HG03066 (cell line): ENCODE measurements around the gene BRSK1.

Experiments
- ATAC-seq: cut with Tn5 transposase; IDR thresholded peaks from one replicate; pipeline ENCODE4 v1.9.1; 2021; ENCODE audit warnings: low read depth; ENCODE audit not compliant: unreplicated experiment

The BRSK1 gene

DNA sequence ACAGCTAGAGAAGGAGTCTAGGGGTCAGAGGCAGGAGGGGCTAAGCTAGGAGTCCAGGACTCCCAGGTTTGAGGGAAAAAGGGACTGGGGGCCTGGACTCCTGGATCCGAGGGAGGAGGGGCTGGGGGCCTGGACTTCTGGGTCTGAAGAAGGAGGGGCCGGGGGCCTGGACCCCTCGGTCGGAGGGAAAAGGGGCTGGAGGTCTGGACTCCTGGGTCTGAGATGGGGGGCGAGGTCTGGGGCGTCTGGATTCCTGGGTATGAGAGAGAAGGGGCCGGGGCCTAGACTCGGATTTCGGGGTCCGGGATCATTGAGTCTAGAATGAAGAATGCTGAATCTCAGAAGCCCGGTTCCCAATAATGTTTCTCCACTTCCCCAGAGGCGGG lies 18.5 kb downstream of the BRSK1 start:
- no peak for ATAC-seq

DNA sequence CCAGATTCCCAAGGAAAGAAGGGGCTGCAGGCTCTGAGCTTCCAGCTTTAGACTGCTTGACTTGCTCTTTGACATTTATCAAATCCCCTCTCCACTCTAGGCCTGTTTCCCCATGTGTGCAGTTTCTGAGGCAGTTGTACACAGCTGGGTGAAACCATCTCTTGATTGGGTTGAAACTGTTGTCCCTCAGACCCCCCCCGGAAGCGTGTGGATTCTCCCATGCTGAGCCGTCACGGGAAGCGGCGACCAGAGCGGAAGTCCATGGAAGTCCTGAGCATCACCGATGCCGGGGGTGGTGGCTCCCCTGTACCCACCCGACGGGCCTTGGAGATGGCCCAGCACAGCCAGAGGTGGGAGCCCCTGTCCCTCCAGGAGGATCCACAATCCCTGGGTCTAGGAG lies 19.7 kb downstream of the BRSK1 start:
- no peak for ATAC-seq

DNA sequence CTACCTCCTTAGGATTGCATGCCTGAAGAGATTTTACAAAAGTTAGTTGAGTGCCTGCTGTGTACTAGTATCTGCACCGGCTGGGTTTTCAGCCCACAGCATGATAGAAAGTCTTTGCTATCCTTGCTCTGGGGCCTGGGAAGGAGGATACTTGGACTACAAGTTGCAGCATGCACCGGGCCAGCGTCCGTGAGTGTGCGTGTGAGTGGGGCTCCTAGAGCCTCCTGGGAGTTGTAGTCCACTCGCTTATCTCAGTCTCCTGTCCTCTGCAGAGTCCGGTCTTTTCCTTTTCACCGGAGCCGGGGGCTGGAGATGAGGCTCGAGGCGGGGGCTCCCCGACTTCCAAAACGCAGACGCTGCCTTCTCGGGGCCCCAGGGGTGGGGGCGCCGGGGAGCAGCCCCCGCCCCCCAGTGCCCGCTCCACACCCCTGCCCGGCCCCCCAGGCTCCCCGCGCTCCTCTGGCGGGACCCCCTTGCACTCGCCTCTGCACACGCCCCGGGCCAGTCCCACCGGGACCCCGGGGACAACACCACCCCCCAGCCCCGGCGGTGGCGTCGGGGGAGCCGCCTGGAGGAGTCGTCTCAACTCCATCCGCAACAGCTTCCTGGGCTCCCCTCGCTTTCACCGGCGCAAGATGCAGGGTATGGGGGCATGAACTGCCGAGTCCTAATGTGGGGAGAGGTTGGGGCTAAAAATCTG lies 20.6 kb downstream of the BRSK1 start:
- no peak for ATAC-seq

DNA sequence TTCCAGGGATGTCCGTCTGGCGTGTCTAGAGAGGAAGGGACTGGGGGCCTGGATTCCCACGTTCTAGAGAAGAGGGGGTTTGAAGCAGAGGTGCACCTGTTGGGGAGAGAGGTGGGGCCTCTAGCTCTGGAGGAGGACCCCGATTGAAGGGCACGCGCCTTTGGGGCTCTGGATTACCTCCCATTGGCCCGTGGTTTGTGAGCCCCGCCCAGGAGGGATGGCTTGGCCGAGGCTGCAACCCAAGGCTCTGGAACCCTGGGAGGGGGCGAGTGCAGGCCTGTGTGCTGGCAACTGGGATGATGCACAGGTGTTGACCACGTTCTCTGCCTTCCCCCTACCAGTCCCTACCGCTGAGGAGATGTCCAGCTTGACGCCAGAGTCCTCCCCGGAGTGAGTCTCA lies 21.2 kb downstream of the BRSK1 start:
- no peak for ATAC-seq

DNA sequence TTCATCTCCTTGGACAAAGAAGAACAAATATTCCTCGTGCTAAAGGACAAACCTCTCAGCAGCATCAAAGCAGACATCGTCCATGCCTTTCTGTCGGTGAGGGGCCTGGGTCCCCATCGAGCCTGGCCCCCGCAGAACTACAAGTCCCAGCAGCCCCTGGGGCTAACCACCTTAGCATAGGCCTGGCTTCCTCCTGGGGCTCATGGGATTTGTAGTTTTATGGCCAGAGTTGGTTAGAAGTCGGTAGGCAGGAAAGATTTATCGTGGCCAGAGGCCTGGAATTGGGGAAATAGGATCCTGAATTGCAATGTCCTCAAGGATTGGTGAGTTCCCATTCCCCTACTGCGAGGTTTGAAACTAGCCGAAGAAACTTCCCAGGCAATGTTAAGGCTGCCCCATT lies 21.7 kb downstream of the BRSK1 start:
- no peak for ATAC-seq

DNA sequence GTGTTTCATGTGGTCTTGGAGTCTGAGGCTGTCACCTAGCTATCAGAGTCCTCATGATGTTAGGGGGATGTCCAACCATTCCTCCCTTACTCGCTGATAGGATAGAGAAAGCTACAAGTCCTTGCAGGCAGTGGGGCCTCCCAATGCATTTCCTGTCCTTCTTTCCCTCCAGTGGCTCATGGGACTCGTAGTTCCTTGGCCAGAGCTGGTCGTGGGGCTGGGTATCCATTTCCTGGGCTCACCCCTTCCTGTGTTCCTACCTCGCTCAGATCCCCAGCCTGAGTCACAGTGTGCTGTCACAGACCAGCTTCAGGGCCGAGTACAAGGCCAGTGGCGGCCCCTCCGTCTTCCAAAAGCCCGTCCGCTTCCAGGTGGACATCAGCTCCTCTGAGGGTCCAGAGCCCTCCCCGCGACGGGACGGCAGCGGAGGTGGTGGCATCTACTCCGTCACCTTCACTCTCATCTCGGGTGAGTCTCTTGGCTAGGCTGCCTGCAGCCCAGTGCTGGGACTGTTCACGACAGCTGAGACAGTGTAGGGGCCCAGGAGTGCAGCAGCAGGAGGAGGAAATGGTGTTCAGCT lies 22.3 kb downstream of the BRSK1 start:
- ATAC-seq, result no peak

DNA sequence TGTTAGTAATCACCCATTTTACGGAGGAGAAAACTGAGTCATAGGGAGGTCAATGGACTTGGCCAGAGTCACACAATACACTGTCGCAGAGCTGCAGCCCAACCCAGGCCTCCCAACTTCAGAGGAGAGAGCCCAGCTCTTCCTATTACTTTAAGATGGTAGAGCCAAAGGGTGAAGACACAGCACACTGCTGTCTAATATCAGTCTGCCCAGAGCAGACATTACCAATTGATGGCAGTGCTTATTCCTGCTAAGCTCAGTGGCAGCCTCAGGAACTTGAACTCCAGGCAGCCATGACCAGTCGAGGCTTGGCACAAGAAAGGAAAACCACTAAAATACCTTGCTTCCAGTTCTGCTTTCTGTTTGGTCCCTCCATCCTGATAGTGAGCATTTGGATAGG lies 22.9 kb downstream of the BRSK1 start:
- no peak for ATAC-seq

DNA sequence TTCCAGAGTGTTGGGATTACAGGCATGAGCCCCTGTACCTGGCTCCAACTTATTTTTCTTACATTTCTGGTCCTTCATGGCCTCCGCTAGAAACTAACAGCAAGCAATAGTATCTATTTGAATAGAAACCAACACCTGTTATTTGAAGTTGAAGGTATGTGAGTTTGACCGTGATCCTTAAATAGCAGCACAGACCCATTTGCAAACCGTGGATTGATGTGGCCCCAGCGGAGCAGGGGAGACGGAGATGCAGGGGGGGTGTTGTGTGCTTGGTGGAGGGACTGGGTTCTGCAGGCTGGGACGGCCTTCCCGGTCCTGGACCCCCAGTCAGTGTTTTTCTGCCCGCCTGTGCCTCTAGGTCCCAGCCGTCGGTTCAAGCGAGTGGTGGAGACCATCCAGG lies 24.5 kb downstream of the BRSK1 start:
- no peak for ATAC-seq

DNA sequence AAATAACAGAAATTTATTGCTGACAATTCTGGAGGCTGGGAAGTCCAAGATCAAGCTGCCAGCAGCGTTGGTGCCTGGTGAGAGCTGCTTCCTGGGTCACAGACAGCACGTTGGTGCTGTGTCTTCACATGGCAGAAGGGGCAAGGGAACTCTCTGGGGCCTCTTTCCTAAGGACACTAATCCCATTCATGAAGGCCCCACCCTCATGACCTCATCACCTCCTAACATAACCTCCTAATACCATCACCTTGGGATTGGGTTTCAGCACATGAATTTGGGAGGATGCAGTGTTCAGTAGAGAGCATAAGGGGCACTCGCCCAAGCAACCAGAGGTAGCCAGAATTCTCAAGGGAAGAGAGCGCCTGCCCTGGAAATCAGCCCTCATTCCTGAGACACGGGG lies 25.7 kb downstream of the BRSK1 start:
- ATAC-seq, result no peak

DNA sequence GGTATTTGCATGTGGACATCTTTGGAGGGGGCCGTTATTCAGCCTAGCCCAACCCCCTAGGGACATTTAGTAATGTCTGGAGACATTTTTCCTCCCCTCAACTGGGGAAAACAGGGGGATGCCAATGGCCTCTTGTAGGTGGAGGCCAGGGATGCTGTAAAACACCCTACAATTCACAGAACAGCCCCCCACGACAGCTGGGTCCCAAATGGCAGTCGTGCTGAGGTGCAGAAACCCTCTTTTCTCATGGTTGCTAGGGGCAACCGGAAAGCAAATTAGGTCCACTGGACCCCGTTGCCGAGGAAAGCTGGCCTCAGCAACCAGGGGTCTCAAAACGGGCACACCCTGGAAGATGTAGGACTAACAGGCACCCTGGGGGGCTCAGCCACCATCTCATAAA lies 26.7 kb downstream of the BRSK1 start:
- ATAC-seq, result no peak

DNA sequence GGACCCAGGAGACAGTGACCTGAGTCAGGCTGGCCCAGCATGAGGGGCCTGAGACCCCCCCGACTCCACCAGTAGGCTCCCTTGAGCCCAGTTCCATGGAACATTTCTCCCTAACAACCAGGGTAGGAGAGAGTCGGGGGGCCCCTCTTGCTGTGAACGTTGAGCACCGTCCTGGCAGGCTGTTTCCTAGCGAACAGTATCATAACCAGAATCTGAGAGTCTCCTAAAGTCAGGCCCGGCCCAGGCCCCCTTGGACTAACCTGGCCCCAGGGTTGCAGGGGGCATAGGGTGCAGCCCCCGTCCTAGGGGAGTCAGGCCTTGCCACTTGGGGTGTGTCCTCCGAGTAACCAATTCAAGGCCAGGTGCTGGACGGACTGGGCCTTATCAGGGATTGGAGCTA lies 27.6 kb downstream of the BRSK1 start:
- ATAC-seq, result no peak

DNA sequence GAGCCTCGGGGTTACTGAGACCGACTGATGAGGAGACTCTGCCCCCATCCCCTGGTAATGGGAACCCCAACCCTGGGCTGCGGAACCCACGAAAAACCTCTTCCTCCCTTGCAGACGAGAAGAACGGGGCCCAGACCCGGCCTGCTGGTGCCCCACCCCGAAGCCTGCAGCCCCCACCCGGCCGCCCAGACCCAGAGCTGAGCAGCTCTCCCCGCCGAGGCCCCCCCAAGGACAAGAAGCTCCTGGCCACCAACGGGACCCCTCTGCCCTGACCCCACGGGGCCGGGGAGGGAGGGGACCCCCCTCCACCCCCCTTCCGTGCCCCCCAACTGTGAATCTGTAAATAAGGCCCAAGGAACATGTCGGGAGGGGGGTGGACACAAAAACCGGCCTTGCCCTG lies 28.0 kb downstream of the BRSK1 start:
- no peak for ATAC-seq

DNA sequence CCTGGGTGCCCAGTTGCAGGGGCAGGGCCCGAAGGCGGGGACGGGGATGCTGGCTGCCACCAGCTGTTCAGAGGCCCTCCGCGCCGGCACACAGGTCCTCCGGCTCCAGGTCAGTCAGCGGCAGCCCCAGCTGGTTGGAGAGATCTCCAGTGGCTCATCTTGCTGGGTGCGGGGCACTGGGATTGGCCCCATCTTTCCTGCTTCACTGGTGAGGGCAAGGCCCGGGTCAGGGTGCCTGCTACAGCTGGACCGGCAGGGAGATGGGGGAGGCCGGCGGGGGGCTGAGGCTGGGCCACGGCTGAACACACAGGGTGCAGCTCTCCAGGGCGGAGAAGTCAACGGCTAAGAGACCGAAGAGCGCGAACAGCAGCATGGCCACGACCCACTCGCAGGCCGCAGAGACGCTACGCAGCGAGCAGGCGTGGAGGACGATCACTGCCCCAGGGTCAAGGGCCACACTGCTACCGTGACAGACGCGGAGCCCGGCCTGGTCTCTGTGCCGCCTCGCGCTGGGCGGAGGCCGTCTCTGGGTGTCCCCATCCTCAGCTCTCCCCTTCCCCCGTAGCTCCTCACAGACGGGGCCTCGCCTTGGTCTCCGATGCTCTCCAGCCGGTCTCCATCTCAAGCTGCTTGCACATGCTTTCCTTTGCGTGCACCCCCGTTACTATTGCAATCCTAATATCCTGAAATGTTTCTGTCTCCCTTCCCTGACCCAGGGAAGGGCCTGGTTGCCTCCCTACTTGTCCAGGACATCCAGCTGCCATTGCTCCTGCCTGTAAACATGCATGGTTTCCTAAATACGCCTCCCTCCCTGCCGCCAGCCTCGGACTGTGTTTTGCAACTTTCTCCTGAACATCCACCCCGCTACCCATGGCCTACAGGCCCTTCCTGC lies 29.1 kb downstream of the BRSK1 start:
- ATAC-seq, result no peak

DNA sequence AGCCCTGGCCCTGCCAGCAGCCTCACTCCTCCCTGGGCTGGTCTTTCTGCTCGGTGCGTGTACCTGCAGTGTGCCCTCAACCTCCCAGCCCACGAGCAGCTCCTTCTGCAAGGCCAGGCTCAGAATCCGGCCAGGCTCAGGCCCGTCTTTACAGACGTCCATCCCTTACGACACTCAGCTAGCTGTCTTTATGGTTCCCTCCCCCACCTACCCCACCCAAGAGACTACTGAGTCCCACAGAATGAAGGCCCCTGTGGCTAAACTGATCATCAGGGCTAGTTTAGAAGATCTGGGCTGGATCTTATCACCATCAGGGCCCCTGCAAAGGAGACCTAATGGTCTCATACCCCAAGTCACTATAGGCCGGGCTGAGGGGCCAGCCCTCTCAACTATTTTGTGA lies 30.6 kb downstream of the BRSK1 start:
- no peak for ATAC-seq

DNA sequence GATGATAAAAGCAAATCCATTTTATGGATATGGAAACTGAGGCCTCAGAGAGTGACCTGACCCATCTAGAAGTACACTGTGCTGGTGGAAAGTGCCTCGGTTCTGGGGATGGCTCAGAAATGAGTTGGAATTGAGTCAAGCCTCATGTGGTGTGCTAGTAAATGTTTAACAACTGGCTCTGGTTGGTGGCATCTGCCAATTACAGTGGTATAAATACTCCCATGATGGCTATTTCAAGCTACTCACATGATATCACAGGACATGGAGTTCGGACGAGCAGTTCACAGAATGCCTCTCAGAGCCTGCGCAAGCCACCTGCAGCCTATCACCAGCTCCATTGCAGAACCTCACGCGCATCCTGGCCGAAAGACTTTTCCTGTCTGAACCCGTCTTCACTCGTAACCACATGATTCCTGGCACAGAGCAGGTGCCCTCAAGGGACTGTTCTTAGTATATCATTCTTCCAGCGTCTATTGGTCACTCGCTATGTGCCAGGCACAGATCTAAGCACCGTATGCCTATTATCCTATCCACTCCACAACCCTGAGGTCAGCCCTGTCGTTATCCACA lies 32.2 kb downstream of the BRSK1 start:
- no peak for ATAC-seq

DNA sequence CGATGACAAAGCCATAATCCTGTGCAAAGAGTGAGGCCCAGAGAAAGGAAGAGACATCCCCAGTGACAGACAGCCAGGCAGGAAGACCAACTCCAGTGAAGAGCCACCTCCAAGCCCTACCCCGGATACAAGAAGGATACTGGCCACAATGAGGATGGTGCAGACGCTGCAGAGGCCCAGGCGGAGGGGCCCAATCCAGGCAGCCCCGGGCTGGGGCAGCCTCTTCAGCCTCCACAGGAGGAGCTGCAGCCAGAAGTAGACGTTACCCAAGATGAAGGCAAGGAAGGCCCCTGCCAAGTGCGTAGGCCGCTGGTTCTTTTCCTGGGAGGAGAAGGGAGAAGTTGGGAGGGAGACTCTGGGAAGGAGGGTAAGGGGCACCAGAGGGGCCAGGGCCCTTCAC lies 32.8 kb downstream of the BRSK1 start:
- ATAC-seq, result no peak

DNA sequence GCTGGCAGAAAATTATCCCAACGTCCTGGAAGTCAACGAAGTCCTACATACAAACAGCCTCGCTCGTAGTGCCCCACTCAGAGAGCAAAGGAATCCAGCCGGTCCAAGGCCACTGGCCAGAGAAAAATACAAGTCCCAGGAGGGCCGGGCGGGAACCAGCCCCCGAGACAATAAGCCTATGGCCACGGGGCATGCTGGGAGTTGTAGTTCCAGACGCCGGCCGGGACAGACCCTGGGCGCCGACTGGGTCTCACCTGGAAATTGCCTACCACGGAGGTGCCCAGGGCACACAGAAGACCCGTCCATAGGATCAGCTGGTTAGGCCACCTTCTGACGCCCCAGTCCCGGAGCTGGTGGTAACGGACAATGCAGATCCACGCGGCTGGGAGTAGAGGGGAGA lies 36.0 kb downstream of the BRSK1 start:
- ATAC-seq, result no peak

DNA sequence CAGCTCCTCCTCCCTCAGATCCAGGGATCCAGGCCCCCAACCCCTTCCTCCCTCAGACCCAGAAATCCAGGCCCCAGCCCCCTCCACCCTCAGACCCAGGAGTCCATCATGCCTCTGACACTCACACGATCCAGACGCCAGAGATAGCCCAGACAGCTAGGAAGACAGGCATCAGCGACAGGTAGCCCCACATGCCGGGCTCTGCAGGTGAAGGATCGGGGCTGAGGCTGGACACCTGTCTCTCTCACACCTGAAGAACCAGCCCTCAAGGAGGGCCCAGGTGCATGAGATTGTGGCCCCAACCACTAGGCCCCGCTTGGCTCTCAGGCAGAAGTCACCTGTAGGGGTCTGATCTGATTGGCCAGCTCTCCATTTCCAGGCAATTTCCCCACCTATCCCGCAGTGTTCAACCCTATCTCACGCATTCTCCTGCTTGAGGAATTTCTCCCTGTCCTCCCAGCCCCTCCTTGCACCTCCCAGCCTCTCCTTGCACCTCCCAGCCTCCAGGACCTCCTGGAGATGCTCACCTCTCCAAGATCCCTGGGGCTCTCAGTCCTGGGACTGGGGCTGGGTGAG lies 37.1 kb downstream of the BRSK1 start:
- no peak for ATAC-seq

DNA sequence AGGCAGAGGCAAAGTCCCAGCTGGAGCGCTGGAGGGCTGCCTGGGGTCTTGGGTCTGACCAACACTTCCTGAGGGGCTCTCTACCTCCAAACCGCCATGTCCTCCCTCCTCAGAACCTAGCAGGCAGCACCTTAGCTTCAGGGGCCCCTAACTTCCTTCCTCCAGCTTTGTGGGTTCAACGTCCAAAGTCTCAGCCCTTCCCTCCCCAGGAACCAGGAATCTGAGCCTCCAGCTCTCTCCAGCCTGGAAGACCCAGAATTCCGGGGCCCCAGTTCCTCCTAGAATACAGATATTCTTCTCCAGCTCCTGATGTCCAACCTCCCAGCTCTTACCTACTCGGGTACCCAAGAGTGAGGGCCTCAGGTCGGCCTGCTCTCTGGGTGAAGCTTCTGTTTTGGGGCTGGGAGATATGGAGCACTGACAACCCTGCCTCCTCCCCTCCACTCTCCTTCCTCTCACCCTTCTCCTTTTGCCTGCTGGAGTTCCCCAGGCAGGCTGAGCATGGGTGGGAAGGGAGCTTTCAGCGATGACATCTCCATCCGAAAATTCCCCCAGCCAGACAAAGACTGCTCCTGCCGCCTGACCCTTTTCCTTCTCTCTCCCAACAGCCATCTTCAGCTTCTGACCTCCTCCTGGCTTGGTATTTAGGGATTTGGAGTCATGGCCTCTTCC lies 37.8 kb downstream of the BRSK1 start:
- ATAC-seq, result no peak

DNA sequence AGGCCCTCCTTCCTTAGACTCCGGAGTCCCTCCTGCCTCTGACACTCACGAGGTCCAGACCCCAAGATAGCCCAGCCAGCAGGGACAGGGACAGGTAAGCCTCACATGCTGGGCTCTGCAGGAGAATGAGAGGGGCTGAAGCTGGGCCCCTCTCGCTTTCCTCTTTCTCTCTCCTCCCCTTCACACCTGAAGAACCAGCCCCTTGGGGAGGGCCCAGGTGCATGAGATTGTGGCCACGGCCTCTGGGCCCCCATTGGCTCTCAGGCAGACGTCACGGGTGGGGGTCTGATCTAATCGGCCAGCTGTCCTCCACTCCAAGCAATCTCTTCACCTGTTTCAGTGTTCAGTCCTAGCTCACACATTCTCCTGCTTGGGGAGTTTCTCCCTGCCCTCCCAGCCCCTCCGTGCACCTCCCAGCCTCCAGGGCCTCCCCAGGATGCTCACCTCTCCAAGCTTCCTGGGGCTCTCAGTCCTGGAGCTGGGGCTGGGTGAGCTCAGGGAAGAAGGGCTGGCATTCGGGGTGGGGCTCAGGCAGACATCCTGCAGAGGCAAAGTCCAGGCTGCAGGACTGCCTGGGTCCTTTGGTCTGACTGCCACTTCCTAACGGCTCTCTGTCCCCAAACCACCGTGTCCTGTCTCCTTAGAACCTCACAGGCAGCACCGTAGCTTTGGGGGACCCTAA lies 38.5 kb downstream of the BRSK1 start:
- ATAC-seq, result no peak
